RWPE1 (cell line): Measurements from ENCODE around the gene PGK2.

Experiments
- CTCF ChIA-PET: fragments of 350-600 bp; sonication (Branson Sonifier 250); formaldehyde crosslinking; extraction: SDS; loops from one replicate; lab custom pipeline; 2021; lab: Yijun Ruan, JAX
- POLR2A ChIA-PET: fragments of 400-600 bp; formaldehyde crosslinking; extraction: SDS; loops from one replicate; lab custom pipeline; 2020; ENCODE audit warnings: antibody characterized with exemption; ENCODE audit not compliant: low non-redundant PET; lab: Yijun Ruan, JAX
- DNase-seq: peaks from one replicate; pipeline ENCODE4 v3.0.0; 2012; ENCODE audit warnings: low spot score
- H3K27ac ChIP-seq: fragments of 450-650 bp; 2 replicates; pipeline ENCODE4 v1.5.1; 2017
- CTCF ChIP-seq: fragments of 450-650 bp; conservative IDR thresholded peaks from 2 replicates; pipeline ENCODE4 v1.5.1; 2017; ENCODE audit warnings: low read depth, mild to moderate bottlenecking

Gene PGK2

GRCh38 chr6:49787176-49787575, at the start of gene PGK2:
PGK2 (minus strand) TSS chr6:49787285; CDS start chr6:49787187, 98 bp downstream.
- no peak for TF ChIP-seq CTCF
- CTCF ChIA-PET, result no interaction called here
- no peak for DNase-seq
- POLR2A ChIA-PET, result no interaction called here
- H3K27ac ChIP-seq, result no peak within 1 kb of the TSS

- CTCF ChIA-PET, result no interaction called here
- POLR2A ChIA-PET, result no interaction called here
Observed at GRCh38 chr6:49835140-49835539, 48.1 kb upstream of the PGK2 start.

GRCh38 chr6:49833386-49833785, 46.3 kb upstream of the PGK2 start:
- CTCF ChIA-PET, result no interaction called here
- TF ChIP-seq CTCF, result no peak
- DNase-seq, result no peak
- H3K27ac ChIP-seq, result no peak overlapping the region
- POLR2A ChIA-PET, result no interaction called here

More at GRCh38 chr6:49835140-49835539, 48.1 kb upstream of the PGK2 start:
- H3K27ac ChIP-seq, result no peak overlapping the region
- TF ChIP-seq CTCF, result no peak
- DNase-seq, result no peak

GRCh38 chr6:49826743-49827406, 39.8 kb upstream of the PGK2 start:
- CTCF ChIA-PET, result no interaction called here
- no peak for DNase-seq
- POLR2A ChIA-PET, result no interaction called here
- no peak overlapping the region for H3K27ac ChIP-seq
- TF ChIP-seq CTCF, result no peak

GRCh38 chr6:49815166-49815565, 28.1 kb upstream of the PGK2 start:
- no peak for TF ChIP-seq CTCF
- DNase-seq, result no peak
- ChIA-PET POLR2A (no interaction called here), CTCF (interaction anchor here (0.6 kb wide), 1 partner anchor 362 kb away, joined by 4 read pairs; no protein-coding TSS in a partner anchor)
- H3K27ac ChIP-seq, result no peak overlapping the region

GRCh38 chr6:49813248-49813647, 26.2 kb upstream of the PGK2 start:
- no peak for TF ChIP-seq CTCF
- POLR2A ChIA-PET, result no interaction called here
- H3K27ac ChIP-seq, result no peak overlapping the region
- CTCF ChIA-PET, result no interaction called here
- no peak for DNase-seq
